CD8-positive, alpha-beta memory T cell (primary cell): ENCODE measurements around the gene POPDC3. TPM values are rescaled to one million over a fixed set of nuclear protein-coding genes. Genes with fewer than 3 reads are reported as not detected.

Experiments used
- CTCF ChIA-PET: fragments of 350-600 bp; sonication (Branson Sonifier 250); formaldehyde crosslinking; loops from one replicate; lab custom pipeline; 2021; ENCODE audit warnings: antibody characterized with exemption; lab: Charles Lee
- POLR2A ChIA-PET: fragments of 350-600 bp; sonication (Branson Sonifier 250); formaldehyde crosslinking; loops from one replicate; lab custom pipeline; 2021; ENCODE audit warnings: antibody characterized with exemption; lab: Charles Lee
- DNase-seq, 5 donors: peaks; one replicate each; pipeline versions ENCODE4 v3.0.0 to v3.0.0-alpha.2; 2020 to 2022; ENCODE audit warnings: mixed read lengths in 1 of 5
- H3K27ac ChIP-seq: one replicate; pipeline ENCODE4 v1.7.0; 2013; ENCODE audit warnings: low read depth, mild to moderate bottlenecking, low read length, moderate library complexity
- H3K27me3 ChIP-seq: 2 replicates; pipeline ENCODE4 v1.7.0; 2013; ENCODE audit warnings: low read length, mild to moderate bottlenecking; ENCODE audit not compliant: insufficient read depth, poor library complexity, severe bottlenecking
- H3K36me3 ChIP-seq: 2 replicates; pipeline ENCODE4 v1.7.0; 2013; ENCODE audit warnings: mild to moderate bottlenecking, low read length, moderate library complexity; ENCODE audit not compliant: insufficient read depth
- H3K4me1 ChIP-seq: 2 replicates; pipeline ENCODE4 v1.7.0; 2013; ENCODE audit warnings: mild to moderate bottlenecking, low read length, moderate library complexity; ENCODE audit not compliant: insufficient read depth
- H3K4me3 ChIP-seq: 2 replicates; pipeline ENCODE4 v1.7.0; 2013; ENCODE audit warnings: mild to moderate bottlenecking, low read length
- H3K9me3 ChIP-seq: 2 replicates; pipeline ENCODE4 v1.7.0; 2013; ENCODE audit warnings: mild to moderate bottlenecking, low read length
- H3K27ac Mint-ChIP-seq, 8 donors: one replicate each; pipeline ENCODE4 v1.8.0; 2020 to 2021; ENCODE audit warnings: mixed read lengths in 8 of 8, mild to moderate bottlenecking in 6 of 8, inconsistent platforms in 3 of 8, moderate library complexity in 3 of 8
- H3K27me3 Mint-ChIP-seq, 2 donors: one replicate each; pipeline ENCODE4 v1.8.0; 2020 to 2021; ENCODE audit warnings: mixed read lengths in 2 of 2, mild to moderate bottlenecking in 1 of 2, moderate library complexity in 1 of 2
- H3K36me3 Mint-ChIP-seq, 3 donors: one replicate each; pipeline ENCODE4 v1.8.0; 2020 to 2021; ENCODE audit warnings: mixed read lengths in 3 of 3, inconsistent platforms in 1 of 3, mild to moderate bottlenecking in 1 of 3
- H3K4me1 Mint-ChIP-seq, 3 donors: one replicate each; pipeline ENCODE4 v1.8.0; 2020 to 2021; ENCODE audit warnings: mixed read lengths in 3 of 3, inconsistent platforms in 1 of 3, mild to moderate bottlenecking in 1 of 3
- H3K4me3 Mint-ChIP-seq, 7 donors: one replicate each; pipeline ENCODE4 v1.8.0; 2020 to 2021; ENCODE audit warnings: mixed read lengths in 7 of 7, mild to moderate bottlenecking in 6 of 7, moderate library complexity in 4 of 7, inconsistent platforms in 2 of 7
- H3K9me3 Mint-ChIP-seq, 5 donors: one replicate each; pipeline ENCODE4 v1.8.0; 2020 to 2022; ENCODE audit warnings: mixed read lengths in 5 of 5, mild to moderate bottlenecking in 3 of 5, moderate library complexity in 2 of 5, inconsistent platforms in 1 of 5
- polyA plus RNA-seq: library from polyadenylated mRNA; unstranded; fragments of 300-500 nt; fragmentation: Illumina TruSeq; gene quantifications from one replicate; pipeline ENCODE4 v1.2.3, GENCODE V29; 2021
- total RNA-seq, 2 experiments: library from RNA; stranded (reverse); gene quantifications; one replicate each; pipeline ENCODE4 v1.2.3, GENCODE V29; 2021

Gene POPDC3
- total and polyA plus RNA-seq, 3 experiments from 2014 or later = not detected

- H3K4me1 ChIP-seq = no peaks in the 10 kb centered on the region
- peak overlapping the region in 1 of 7 donors; percentile 63 for H3K4me3 Mint-ChIP-seq
- H3K36me3 ChIP-seq = no peaks in the 10 kb centered on the region
- DNase-seq = no peak
- no peak overlapping the region for H3K4me3 ChIP-seq
- H3K4me1 Mint-ChIP-seq = peaks cover 9 to 17% (median 17%) of the 10 kb centered on the region in 3 donors
- no peak overlapping the region for H3K27ac Mint-ChIP-seq
- H3K27me3 ChIP-seq = peaks cover 21% of the 10 kb centered on the region
- peaks cover 36 to 65% of the 10 kb centered on the region in 2 donors for H3K27me3 Mint-ChIP-seq
- H3K27ac ChIP-seq = no peak overlapping the region
- ChIA-PET CTCF (no interaction called here), POLR2A (no interaction called here)
- no peaks in the 10 kb centered on the region for H3K9me3 ChIP-seq
- no peaks in the 10 kb centered on the region for H3K36me3 Mint-ChIP-seq
- H3K9me3 Mint-ChIP-seq = no peaks in the 10 kb centered on the region
These were observed 44.8 kb downstream of the POPDC3 start for GRCh38 chr6:105135056-105135455.

- Histone ChIP-seq H3K36me3 (no peaks in the 10 kb centered on the region), H3K27ac (no peak overlapping the region), H3K4me3 (no peak overlapping the region), H3K4me1 (no peaks in the 10 kb centered on the region), H3K9me3 (no peaks in the 10 kb centered on the region), H3K27me3 (no peaks in the 10 kb centered on the region)
- no peak overlapping the region for H3K4me3 Mint-ChIP-seq
- no peaks in the 10 kb centered on the region for H3K4me1 Mint-ChIP-seq
- H3K27ac Mint-ChIP-seq = no peak overlapping the region
- no peaks in the 10 kb centered on the region for H3K36me3 Mint-ChIP-seq
- H3K9me3 Mint-ChIP-seq = no peaks in the 10 kb centered on the region
- no peak for DNase-seq
- ChIA-PET CTCF (no interaction called here), POLR2A (no interaction called here)
- H3K27me3 Mint-ChIP-seq = peaks cover 8% of the 10 kb centered on the region in 2 donors
These were observed 57.1 kb downstream of the POPDC3 start for GRCh38 chr6:105122717-105123116.

- Mint-ChIP-seq H3K27ac (no peak overlapping the region), H3K4me1 (no peaks in the 10 kb centered on the region), H3K27me3 (peaks cover 10 to 11% of the 10 kb centered on the region in 2 donors), H3K4me3 (no peak overlapping the region), H3K36me3 (no peaks in the 10 kb centered on the region), H3K9me3 (no peaks in the 10 kb centered on the region)
- Histone ChIP-seq H3K27me3 (no peaks in the 10 kb centered on the region), H3K36me3 (no peaks in the 10 kb centered on the region), H3K27ac (no peak overlapping the region), H3K4me3 (no peak overlapping the region), H3K9me3 (no peaks in the 10 kb centered on the region), H3K4me1 (no peaks in the 10 kb centered on the region)
- POLR2A ChIA-PET = no interaction called here
- DNase-seq = no peak
- CTCF ChIA-PET = no interaction called here
These were observed 57.8 kb downstream of the POPDC3 start for GRCh38 chr6:105121981-105122380.

GRCh38 chr6:105120570-105120969 lies 59.2 kb downstream of the POPDC3 start:
- Mint-ChIP-seq H3K4me3 (no peak overlapping the region), H3K36me3 (no peaks in the 10 kb centered on the region), H3K27me3 (peaks cover 11 to 18% of the 10 kb centered on the region in 2 donors), H3K4me1 (no peaks in the 10 kb centered on the region), H3K9me3 (no peaks in the 10 kb centered on the region), H3K27ac (no peak overlapping the region)
- no peak overlapping the region for H3K4me3 ChIP-seq
- CTCF ChIA-PET = no interaction called here
- POLR2A ChIA-PET = no interaction called here
- no peaks in the 10 kb centered on the region for H3K27me3 ChIP-seq
- H3K4me1 ChIP-seq = no peaks in the 10 kb centered on the region
- H3K36me3 ChIP-seq = no peaks in the 10 kb centered on the region
- DNase-seq = no peak
- H3K27ac ChIP-seq = no peak overlapping the region
- H3K9me3 ChIP-seq = no peaks in the 10 kb centered on the region

DNA sequence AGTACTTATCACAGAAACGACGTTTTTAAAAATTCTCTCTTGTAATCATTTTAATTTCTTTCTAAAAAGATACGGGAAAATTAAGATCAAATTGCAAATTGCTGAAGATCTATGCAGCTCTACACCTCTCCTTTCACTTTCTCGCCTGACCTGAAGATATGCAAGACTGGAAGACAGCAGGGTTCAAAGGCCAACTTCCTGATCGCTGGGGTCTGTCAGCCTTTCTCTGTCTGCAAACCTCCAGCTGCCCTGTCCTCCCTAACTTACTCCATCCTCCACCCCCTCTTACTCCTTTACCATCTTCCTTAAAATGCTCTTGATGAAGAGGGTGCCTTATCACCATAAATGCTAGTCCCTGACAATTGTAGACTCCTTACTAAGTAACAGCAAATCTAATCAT lies 63.7 kb downstream of the POPDC3 start:
- Histone ChIP-seq H3K4me1 (no peaks in the 10 kb centered on the region), H3K36me3 (no peaks in the 10 kb centered on the region), H3K4me3 (no peak overlapping the region), H3K27me3 (no peaks in the 10 kb centered on the region), H3K27ac (no peak overlapping the region), H3K9me3 (no peaks in the 10 kb centered on the region)
- ChIA-PET CTCF (no interaction called here), POLR2A (no interaction called here)
- no peaks in the 10 kb centered on the region for H3K4me1 Mint-ChIP-seq
- no peak overlapping the region for H3K27ac Mint-ChIP-seq
- no peaks in the 10 kb centered on the region for H3K36me3 Mint-ChIP-seq
- H3K27me3 Mint-ChIP-seq = peaks cover 7 to 21% of the 10 kb centered on the region in 2 donors
- no peak overlapping the region for H3K4me3 Mint-ChIP-seq
- no peaks in the 10 kb centered on the region for H3K9me3 Mint-ChIP-seq
- no peak for DNase-seq

DNA sequence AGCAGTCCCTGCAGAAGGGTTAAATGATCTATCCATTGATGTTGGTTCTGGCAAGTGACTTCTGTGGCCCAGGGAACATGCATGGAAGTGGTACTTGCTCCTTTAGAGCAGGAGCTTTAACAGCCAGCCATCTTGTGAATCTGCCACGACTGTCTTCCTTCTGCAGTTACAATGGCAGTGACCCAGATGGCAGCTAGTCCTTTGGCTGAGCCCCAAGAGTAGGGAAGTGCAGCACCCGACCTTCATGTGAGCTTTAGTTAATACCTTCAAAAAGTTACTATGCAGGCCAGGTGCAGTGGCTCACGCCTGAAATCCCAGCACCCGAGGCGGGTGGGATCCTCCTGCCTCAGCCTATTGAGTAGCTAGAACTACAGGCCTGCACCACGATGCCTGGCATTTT lies 66.4 kb downstream of the POPDC3 start:
- no peaks in the 10 kb centered on the region for H3K4me1 Mint-ChIP-seq
- no peak overlapping the region for H3K27ac Mint-ChIP-seq
- ChIA-PET POLR2A (no interaction called here), CTCF (no interaction called here)
- H3K4me3 Mint-ChIP-seq = no peak overlapping the region
- no peaks in the 10 kb centered on the region for H3K36me3 Mint-ChIP-seq
- H3K4me1 ChIP-seq = no peaks in the 10 kb centered on the region
- no peaks in the 10 kb centered on the region for H3K9me3 ChIP-seq
- H3K27me3 ChIP-seq = no peaks in the 10 kb centered on the region
- no peak overlapping the region for H3K4me3 ChIP-seq
- no peaks in the 10 kb centered on the region for H3K36me3 ChIP-seq
- H3K9me3 Mint-ChIP-seq = no peaks in the 10 kb centered on the region
- peaks cover 7 to 15% of the 10 kb centered on the region in 2 donors for H3K27me3 Mint-ChIP-seq
- H3K27ac ChIP-seq = no peak overlapping the region
- no peak for DNase-seq

DNA sequence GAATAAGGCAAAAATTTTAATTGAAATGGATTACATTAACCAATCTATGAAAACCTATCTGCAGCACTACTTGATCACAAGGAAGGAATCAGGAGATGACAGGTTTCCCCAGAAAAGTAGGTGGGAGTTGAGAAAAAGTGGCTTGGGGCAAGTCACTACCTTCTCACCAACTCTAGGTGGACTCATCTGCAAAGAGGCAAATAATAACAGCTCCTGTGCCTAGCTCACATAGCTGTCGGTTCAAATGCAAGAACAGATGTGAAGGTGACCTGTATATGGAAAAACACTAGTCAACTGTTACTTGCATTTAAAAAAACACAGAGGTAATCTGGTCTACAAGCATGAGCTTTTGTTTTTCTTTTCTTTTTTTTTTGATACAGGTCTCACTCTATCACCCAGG lies 67.2 kb downstream of the POPDC3 start:
- Histone ChIP-seq H3K27ac (no peak overlapping the region), H3K9me3 (no peaks in the 10 kb centered on the region), H3K4me3 (no peak overlapping the region), H3K4me1 (no peaks in the 10 kb centered on the region), H3K27me3 (no peaks in the 10 kb centered on the region), H3K36me3 (no peaks in the 10 kb centered on the region)
- H3K27ac Mint-ChIP-seq = no peak overlapping the region
- POLR2A ChIA-PET = no interaction called here
- DNase-seq = no peak
- no peak overlapping the region for H3K4me3 Mint-ChIP-seq
- no peaks in the 10 kb centered on the region for H3K36me3 Mint-ChIP-seq
- H3K27me3 Mint-ChIP-seq = peaks cover 3 to 19% of the 10 kb centered on the region in 2 donors
- no peaks in the 10 kb centered on the region for H3K4me1 Mint-ChIP-seq
- CTCF ChIA-PET = no interaction called here
- H3K9me3 Mint-ChIP-seq = no peaks in the 10 kb centered on the region

DNA sequence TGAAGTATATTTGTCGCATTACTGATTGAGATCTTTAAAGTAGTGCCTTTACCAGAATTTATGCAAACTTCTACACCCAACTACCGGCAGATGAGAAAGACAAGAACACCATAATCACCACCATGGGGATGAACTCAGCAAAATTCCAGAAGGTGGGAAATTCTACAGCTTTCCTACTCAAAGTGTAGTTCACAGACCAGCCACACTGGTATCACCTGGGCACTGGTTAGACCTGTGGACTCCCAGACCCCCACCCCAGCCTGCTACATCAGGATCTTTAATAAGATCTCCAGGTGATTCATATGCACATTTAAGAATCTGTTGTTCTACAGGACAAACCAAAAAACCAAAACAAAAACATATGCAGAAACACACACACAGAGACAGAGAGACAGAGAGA lies 67.9 kb downstream of the POPDC3 start:
- Histone ChIP-seq H3K36me3 (no peaks in the 10 kb centered on the region), H3K27ac (no peak overlapping the region), H3K4me3 (no peak overlapping the region), H3K9me3 (no peaks in the 10 kb centered on the region), H3K27me3 (no peaks in the 10 kb centered on the region), H3K4me1 (no peaks in the 10 kb centered on the region)
- no peak for DNase-seq
- ChIA-PET POLR2A (no interaction called here), CTCF (no interaction called here)
- H3K4me3 Mint-ChIP-seq = no peak overlapping the region
- H3K9me3 Mint-ChIP-seq = no peaks in the 10 kb centered on the region
- peaks cover 1 to 15% of the 10 kb centered on the region in 2 donors for H3K27me3 Mint-ChIP-seq
- H3K4me1 Mint-ChIP-seq = no peaks in the 10 kb centered on the region
- H3K27ac Mint-ChIP-seq = no peak overlapping the region
- no peaks in the 10 kb centered on the region for H3K36me3 Mint-ChIP-seq

DNA sequence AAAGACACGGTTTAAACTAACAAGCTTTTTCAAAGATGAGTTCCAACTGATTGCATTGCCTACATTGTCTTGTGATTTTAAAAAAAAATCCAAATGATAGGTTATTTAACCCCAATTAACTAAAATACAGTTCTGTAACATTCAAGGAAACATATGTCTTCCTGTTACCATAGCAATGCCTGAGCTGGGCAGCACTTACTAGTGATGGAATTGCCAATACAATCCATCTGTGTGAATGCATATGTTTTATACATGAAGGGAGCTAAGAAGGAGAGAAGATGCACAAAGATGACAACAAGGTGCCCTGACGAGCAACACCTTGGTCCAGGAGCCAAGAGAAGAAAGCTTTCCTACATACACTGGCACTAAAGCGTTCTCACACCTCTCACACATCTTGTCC lies 68.7 kb downstream of the POPDC3 start:
- H3K27me3 Mint-ChIP-seq = peaks cover 0 to 12% of the 10 kb centered on the region in 2 donors
- CTCF ChIA-PET = no interaction called here
- no peaks in the 10 kb centered on the region for H3K9me3 ChIP-seq
- no peak overlapping the region for H3K4me3 ChIP-seq
- H3K4me3 Mint-ChIP-seq = no peak overlapping the region
- no peaks in the 10 kb centered on the region for H3K27me3 ChIP-seq
- POLR2A ChIA-PET = no interaction called here
- H3K27ac ChIP-seq = no peak overlapping the region
- no peak overlapping the region for H3K27ac Mint-ChIP-seq
- no peaks in the 10 kb centered on the region for H3K4me1 ChIP-seq
- H3K4me1 Mint-ChIP-seq = no peaks in the 10 kb centered on the region
- DNase-seq = no peak
- no peaks in the 10 kb centered on the region for H3K9me3 Mint-ChIP-seq
- H3K36me3 Mint-ChIP-seq = no peaks in the 10 kb centered on the region
- H3K36me3 ChIP-seq = no peaks in the 10 kb centered on the region
